ENCODE measurements around the gene RNF217. TPM values are rescaled to one million over a fixed set of nuclear protein-coding genes. Genes with fewer than 3 reads are reported as not detected.

RNF217 gene
- total and polyA plus RNA-seq, 2 of the 8 experiments (the other 6 are each of a cell fraction or from before 2014, with no cell fraction given) = 2.0 to 8.9 TPM

GRCh38 chr6:124961777-124962638, at the start of gene RNF217 (continued):
- TF ChIP-seq SP1 (IDR thresholded peaks at IDR 0.05; ENCODE audit: low read depth, low read length) (no peak), SUZ12 (IDR thresholded peaks at IDR 0.05; ENCODE audit: low read length) (no peak), CTBP2 (IDR thresholded peaks at IDR 0.05; ENCODE audit: borderline replicate concordance, insufficient read depth, insufficient read length, low read length) (no peak), RBBP5 (IDR thresholded peaks at IDR 0.05; ENCODE audit: borderline replicate concordance, low read depth, low read length) (peak; percentile 81; the same call in 1 of the 2 replicates), POLR2A (IDR thresholded peaks at IDR 0.05; ENCODE audit: control extremely low read depth in 1 of 2, low read depth in 2 of 2, low read length in 2 of 2) (no peak), PHF8 (conservative IDR thresholded peaks at IDR 0.05; ENCODE audit: low read depth, low read length) (peak; percentile 52), SP2 (IDR thresholded peaks at IDR 0.05; ENCODE audit: low read length) (no peak), CHD2 (IDR thresholded peaks at IDR 0.05; ENCODE audit: low read length) (no peak), CHD1 (IDR thresholded peaks at IDR 0.05; ENCODE audit: low read depth, low read length) (no peak), SAP30 (IDR thresholded peaks at IDR 0.05; ENCODE audit: insufficient read depth, insufficient replicate concordance, low read length) (no peak), KDM4A (IDR thresholded peaks at IDR 0.05; ENCODE audit: low read depth, low read length, severe bottlenecking) (peak; percentile 61), EZH2 (IDR thresholded peaks at IDR 0.05; ENCODE audit: low read depth, low read length, severe bottlenecking) (no peak), CBX8 (IDR thresholded peaks at IDR 0.05; ENCODE audit: borderline replicate concordance, low read depth, low read length) (no peak), HDAC2 (IDR thresholded peaks at IDR 0.05; ENCODE audit: borderline replicate concordance in 1 of 2, low read depth in 2 of 2, low read length in 2 of 2) (peak; percentile 41 to 42; a peak in 1 of 4 replicates), BRCA1 (IDR thresholded peaks at IDR 0.05; ENCODE audit: low read depth, low read length) (no peak), SIX5 (IDR thresholded peaks at IDR 0.05; ENCODE audit: low read depth, low read length) (no peak), YY1 (IDR thresholded peaks at IDR 0.05; ENCODE audit: low read depth, low read length) (no peak), NANOG (IDR thresholded peaks at IDR 0.05; ENCODE audit: insufficient read depth, low read depth, low read length, poor library complexity, severe bottlenecking) (no peak), TCF12 (IDR thresholded peaks at IDR 0.05; ENCODE audit: low read depth, low read length) (no peak)
- TF ChIP-seq, protein P1, sequence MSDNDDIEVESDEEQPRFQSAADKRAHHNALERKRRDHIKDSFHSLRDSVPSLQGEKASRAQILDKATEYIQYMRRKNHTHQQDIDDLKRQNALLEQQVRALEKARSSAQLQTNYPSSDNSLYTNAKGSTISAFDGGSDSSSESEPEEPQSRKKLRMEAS (IDR thresholded peaks at IDR 0.05) = peak; percentile 27; the same call in 1 of the 2 replicates
- TF ChIP-seq, protein P2, sequence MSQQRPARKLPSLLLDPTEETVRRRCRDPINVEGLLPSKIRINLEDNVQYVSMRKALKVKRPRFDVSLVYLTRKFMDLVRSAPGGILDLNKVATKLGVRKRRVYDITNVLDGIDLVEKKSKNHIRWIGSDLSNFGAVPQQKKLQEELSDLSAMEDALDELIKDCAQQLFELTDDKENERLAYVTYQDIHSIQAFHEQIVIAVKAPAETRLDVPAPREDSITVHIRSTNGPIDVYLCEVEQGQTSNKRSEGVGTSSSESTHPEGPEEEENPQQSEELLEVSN (IDR thresholded peaks at IDR 0.05) = no peak
- TF ChIP-seq, protein P3, sequence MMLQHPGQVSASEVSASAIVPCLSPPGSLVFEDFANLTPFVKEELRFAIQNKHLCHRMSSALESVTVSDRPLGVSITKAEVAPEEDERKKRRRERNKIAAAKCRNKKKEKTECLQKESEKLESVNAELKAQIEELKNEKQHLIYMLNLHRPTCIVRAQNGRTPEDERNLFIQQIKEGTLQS (IDR thresholded peaks at IDR 0.05; ENCODE audit: insufficient read depth, low read depth, low read length) = no peak

Data from H1 (cell line).